Stimulated activated CD4-positive, alpha-beta T cell treated with anti-CD3 and anti-CD28 coated beads, Interleukin-15, amount 100 ng/mL, for 24 hours (primary cell): ENCODE results near the gene RNASEH1.
A peak's percentile ranks its signal among the peaks of the same experiment; 100 is the strongest.
"Not testable (repeated sequence)": the region's sequence is repeated elsewhere in the genome, so short reads cannot be mapped to it uniquely, and the experiment has no call there.

ENCODE experiments used
- DNase-seq: peaks from one replicate; pipeline ENCODE4 v3.0.0-alpha.2; 2020

The RNASEH1 gene

DNA sequence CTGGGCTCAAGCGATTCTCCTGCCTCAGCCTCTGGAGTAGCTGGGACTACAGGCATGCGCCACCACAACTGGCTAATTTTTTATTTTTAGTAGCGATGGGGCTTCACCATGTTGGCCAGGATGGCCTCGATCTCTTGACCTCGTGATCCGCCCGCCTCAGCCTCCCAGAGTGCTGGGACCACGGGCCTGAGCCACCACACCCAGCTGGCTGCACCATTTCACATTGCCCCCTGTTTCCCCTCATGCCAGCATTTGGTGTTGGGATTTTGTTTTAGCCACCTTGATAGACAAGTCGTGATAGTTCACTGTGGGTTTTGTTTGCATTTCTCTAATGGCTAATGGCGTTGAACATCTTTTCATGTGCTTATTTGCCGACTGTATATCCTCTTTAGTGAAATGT lies 31.0 kb upstream of the RNASEH1 start:
- no peak for DNase-seq

DNA sequence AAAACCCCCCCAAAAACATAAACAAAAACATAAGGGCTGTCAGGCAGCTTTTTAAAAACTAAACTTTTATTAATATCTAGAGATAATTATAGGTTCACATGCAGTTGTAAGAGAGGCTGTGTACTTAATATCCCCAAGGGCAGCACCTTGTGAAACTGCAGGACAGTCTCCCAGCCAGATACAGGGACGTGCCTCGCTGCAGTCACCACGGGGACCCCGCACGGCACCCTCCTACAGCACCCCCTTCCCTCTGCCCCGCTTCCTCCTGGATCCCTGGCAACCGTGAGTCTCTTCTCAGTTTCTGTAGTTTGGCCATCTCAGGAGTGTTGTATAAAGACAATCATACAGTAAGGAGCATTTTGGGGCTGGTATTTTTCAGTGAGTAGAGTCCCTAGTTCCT lies 30.0 kb upstream of the RNASEH1 start:
- no peak for DNase-seq

DNA sequence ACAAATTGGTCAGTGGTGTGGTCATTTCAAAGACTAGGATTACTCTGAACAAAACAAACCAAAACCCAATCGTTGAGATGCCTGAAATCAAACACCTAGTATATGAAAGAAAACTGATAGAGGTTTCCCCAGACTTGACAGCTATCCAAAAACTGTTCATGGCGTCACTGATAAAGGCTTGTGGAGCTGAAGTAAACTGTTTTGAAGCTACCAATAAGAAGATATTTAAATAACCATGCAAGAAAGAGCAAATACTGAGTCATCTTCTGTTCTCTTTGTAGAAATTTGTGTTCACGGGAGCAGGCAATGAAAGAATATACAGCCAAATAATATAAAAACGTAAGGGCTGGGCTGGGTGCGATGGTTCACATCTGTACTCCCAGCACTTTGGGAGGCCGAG lies 29.3 kb upstream of the RNASEH1 start:
- DNase-seq: no peak

DNA sequence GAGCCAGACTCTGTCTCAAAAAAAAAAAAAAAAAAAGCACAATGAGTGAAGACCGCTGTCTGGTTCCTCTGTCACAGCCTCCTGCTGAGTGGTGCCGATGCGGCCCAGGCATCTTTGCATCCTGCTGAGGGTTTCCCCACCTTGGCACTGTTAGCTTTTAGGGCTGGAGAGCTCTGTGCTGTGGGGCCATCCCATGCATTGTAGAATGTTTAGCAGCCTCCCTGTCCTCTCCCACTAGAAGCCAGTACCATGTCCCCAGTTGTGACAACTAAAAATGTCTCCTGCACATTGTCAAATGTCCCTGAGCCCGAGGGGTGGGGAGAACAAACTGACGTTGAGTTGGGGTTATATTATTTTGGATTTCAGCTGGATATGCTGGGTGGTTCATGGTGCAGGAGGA lies 28.9 kb upstream of the RNASEH1 start:
- DNase-seq: no peak

DNA sequence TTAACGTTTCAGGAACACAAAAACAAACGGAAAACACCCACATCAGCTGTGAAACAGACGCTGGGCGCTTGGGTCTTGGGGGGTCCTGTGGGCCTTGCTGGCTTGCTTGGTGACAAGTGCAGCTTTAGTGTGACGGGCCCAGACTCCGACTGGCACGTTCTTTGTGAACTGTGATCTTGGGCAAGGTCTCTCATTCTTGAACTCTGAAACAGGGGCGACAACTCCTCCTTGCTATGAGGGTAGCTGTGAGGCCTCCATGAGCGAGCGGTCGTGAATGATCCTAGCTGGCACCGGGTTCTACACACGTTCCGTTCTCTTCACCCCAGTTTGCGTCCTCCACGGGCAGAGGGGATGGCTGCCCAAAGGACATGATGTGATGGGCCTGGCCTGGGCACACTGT lies 28.1 kb upstream of the RNASEH1 start:
- no peak for DNase-seq

DNA sequence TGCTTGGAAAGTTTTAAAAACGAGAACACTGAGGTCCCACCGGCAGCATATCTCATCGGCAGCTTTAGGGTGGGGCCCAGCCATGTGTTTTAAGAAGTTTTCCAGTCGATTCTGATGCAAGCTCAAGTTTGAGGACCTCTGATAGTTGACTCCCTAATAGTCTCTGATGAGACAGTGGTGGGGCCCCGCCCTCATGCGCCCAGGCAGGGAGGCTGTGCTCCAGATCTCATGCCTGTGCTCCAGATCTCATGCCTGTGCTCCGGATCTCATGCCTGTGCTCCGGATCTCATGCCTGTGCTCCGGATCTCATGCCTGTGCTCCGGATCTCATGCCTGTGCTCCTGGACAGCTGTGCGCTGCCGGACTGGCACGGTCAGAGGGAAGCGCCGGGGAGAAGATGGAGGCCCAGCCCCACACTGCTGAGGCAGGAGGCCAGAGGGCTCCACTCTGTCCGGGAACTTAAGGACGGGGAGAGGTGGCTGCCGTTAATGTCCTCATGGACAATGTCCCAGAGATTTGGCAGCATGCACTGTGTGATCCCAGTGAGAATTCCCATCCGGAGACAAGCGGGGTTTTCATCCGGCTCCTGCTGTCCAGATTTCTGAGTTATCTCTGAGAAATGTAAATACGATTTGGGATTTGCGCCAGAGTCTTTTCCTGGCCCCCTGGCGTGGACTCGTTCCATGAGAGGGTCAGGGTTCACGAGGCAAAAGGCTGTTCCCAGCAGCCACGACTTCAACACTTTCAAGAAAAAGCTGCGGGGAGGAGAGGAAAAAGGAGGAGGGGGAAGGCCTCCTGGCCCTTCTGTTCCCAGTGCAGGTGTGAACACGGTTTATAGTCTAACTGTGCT lies 27.4 kb upstream of the RNASEH1 start:
- DNase-seq: no peak

DNA sequence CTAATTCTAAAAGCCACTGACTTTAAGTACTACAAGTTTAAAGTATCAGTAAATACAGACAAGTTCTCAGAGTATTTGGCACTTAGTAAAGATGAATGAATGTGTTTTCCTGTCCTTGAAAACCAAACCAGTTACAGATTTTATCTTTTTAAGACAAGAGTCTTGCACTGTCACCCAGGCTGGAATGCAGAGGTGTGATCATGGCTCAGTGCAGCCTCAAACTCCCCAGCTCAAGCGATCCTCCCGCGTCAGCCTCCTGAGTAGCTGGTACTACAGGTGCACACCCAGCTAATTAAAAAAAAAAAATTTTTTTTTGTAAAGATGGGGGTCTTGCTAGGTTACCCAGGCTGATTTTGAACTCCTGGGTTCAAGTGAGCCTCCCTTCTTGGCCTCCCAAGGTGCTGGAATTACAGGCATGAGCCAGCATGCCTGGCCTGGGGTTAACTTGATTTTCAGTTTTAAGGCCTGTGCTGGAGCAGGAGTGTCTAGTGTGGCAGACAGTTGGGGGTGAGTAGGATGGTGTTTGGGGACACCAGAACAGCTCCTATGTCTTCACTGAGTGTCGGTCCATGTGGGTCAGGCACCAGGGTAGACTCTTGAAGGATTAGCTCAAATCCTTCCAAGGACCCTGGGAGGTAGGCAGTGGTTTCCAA lies 26.6 kb upstream of the RNASEH1 start:
- no peak for DNase-seq

DNA sequence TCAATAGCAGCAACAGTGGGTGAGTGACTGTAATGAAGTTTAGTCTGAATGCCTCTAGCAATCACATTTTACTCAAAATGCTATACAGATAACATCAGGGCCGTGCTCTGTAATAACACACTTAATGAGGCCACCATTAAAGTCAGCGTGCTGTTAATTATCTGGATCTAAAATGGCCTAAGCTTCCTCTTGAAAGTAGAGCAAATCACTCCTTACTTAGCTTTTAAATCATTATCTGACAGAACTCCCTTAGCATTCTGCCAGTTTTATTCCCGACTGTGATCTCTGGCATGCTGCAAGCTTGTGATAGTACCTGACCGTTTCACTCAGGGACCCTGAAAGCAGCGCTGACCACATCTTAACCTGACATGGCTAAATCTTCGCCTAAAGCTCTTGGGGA lies 25.9 kb upstream of the RNASEH1 start:
- DNase-seq: no peak

DNA sequence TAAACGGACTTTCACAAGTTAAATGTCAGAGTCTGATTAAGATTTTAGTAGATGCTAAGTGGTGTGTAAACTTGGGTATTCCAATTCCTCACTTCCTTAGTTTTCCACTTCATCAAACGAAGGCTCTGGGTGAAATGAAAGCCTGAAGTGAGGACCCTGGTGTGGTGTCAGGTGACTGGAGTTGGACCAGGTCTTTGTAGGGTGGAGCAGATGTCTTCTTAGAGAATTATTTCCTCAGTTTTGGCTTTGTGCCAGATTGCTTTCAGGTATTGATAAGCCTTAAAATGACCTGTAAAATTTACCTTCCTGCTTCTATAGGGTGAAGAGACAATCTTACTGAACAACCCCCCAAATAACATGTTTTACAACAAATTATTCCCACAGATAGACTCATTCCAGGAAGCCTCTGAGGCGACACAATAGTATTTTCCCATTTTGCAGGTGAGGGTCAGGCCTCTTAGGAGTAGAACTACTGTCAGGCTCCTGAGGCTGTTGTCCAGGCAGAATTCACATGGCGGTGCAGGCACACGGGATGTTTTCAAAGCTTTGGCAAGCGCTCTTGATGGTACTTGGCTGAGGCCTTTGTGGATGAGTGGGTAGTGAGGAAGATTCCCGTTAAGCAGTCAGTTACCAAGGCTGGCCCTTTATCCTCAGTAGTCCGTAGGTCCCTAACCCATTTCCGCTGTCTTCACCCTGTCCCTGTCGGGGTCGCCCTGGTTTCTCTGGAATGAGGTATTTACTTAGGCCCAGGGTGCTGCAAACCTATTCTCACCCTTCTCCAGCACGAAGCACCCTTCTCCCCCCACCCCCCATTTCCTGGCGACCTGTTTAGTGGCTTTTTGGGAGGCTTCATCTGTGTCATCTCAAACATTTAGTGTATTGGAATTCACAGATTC lies 23.5 kb upstream of the RNASEH1 start:
- no peak for DNase-seq

GRCh38 chr2:3580449-3580848 lies 22.3 kb upstream of the RNASEH1 start:
- DNase-seq: no peak

DNA sequence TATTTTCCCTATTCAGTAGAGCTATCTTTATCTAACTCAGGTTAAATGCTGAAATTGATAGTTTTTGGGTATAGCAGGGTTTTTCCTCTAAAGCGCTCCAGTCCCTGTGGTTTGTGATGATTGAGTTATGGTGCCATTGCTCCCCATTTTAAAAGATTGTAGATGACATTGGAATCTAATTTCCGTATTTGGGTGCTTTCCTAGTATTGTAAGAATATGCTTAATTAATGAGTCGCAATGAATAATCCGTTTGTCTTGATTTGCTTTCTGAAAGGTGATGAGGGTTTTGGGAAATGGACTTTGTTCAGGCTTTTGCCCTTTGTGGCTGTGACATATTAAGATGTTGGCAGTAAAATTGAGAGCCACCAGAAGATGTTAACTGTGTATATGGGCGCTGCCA lies 20.9 kb upstream of the RNASEH1 start:
- DNase-seq: no peak

DNA sequence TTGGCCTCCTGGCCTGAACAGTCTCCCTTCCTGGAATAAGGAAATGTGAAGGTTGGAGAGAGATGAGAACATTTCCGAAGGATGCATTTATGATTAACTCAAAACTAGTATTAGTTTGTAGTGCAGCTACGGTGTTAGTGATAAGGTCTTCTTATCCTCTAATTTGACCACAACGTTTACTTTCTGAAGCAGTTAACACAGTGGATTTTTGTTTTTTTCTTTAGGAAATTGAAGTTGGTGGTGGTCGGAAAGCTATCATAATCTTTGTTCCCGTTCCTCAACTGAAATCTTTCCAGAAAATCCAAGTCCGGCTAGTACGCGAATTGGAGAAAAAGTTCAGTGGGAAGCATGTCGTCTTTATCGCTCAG lies 18.1 kb upstream of the RNASEH1 start:
- DNase-seq: not testable (repeated sequence)

DNA sequence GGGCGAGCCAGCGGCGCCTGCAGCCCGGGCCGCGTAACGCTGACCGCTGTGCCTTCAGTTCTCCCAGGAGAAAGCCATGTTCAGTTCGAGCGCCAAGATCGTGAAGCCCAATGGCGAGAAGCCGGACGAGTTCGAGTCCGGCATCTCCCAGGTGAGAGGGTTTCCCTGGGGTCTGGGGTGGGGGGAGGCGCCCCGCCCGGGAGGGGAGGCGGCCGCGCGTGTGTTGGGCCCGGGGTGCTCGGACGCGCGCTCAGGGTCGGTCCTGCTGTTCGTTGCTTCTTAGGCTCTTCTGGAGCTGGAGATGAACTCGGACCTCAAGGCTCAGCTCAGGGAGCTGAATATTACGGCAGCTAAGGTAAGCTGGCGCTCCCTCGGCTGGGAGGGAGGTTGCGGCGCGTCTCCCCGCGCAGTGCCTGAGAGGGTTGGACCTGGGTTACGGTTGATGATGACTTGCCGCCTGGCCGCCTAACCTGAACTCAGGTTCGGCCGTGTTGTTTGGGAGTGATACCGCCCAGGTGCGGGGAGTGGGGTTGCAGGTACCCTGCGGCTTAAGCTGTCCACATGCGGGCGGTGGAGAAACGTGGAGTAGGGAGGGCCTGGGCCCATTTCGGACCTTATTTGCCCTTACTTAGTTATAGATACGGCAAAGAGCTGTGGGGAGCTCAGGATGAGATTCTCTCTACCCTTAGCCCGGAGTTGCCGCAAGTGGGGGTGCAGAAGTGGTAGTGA lies 17.6 kb upstream of the RNASEH1 start:
- peak; percentile 43 for DNase-seq

DNA sequence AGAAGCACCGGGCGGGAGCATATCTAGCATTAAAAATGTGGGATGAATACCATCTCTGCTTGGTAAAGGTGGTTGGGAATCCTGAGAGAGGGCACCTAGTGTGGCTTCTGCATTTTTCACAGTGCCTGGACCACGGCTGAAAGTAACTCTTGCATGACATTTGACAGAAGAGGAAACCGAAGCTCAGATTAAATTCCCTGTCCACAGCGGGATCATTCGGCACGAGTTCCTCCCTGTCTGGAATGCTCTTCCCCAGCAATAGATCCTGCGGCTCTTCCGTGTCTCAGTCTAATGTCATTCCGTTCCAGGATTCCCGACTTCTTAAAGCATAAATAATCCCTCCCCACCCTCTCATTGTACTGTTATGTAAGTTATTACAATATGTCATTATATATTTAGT lies 16.0 kb upstream of the RNASEH1 start:
- no peak for DNase-seq

GRCh38 chr2:3572620-3573019 lies 14.5 kb upstream of the RNASEH1 start:
- no peak for DNase-seq

- no peak for DNase-seq
Observed at GRCh38 chr2:3571284-3571683, 13.2 kb upstream of the RNASEH1 start.

GRCh38 chr2:3569656-3570055 lies 11.5 kb upstream of the RNASEH1 start:
- DNase-seq: not testable (repeated sequence)

DNA sequence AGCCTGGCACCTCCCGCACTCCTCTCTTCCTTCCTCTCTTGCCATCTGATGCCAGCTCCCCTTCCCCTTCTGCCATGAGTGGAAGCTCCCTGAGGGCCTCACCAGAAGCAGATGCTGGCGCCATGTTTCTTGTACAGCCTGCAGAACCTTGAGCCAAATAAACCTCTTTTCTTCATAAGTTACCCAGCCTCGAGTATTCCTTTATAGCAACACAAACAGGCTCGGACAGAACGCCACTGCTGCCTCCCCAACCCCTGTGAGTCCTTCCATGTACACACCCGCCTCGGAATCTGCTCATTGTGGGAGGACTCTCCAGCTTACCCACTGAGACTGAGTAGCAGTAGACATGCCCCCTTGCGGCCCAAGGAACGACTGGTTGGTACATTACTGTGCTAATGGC lies 8.7 kb upstream of the RNASEH1 start:
- DNase-seq: no peak

- DNase-seq: no peak
Observed at GRCh38 chr2:3565117-3565516, 7.0 kb upstream of the RNASEH1 start.

GRCh38 chr2:3563521-3563976 lies 5.4 kb upstream of the RNASEH1 start:
- no peak for DNase-seq

DNA sequence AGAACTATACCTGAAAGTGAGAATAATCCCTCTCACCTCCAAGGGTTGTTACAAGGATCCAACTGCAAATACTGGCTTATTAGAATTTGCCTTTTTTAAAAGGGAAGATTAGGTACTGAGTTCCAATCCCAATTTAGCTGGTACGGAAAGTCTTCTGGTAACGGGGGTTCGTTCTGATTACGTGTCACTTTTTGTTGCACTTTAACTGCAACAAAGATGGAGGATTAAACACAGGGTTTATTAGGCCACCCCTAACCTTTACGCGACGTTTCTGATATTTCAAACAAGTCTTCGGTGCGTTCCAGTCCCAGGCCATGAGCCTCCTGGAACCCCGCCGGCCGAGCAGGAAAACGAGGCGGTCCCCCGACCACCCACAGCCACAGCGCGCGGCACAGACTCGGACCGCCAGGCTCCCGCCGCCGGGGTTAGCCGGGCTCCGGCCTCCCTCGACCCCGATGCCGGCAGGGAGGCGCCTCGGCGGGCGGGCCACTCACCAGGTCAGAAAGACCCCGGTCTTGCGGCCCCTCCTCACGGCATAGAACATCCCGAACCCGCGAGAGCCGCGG lies 411 bp downstream of the RNASEH1 start:
- no peak for DNase-seq

GRCh38 chr2:3553946-3554345 lies 4.2 kb downstream of the RNASEH1 start:
- no peak for DNase-seq

DNA sequence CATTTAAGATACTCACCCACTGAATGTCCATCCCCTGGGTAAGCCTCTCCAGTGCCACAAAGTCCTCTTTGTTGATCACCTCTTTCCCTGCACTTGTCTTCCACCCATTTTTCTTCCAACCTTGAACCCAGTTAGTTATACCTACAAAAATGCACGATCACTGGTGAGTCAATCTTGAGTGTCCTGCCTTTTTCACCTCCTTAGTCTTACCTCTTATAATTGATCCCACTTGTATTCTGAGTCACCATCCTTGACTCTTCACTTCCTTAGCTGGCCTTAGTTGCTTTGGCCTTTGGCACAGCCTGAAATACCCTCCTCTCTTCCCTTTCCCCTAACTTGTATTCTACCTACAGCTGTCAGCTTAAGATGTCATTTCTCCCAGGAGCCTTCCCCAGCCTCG lies 10.2 kb downstream of the RNASEH1 start:
- DNase-seq: no peak
